K562 (cell line): Measurements from ENCODE around the gene FBXW11. TPM values are rescaled to one million over a fixed set of nuclear protein-coding genes. Genes with fewer than 3 reads are reported as not detected.
A peak's percentile ranks its signal among the peaks of the same experiment; 100 is the strongest.

Experiments used
- CBFA2T3 ChIP-seq: fragments of 450-650 bp; IDR thresholded peaks from 2 replicates; pipeline ENCODE4 v1.6.1; 2017
- CBX5 ChIP-seq: IDR thresholded peaks from 2 replicates; pipeline ENCODE4 v1.6.1; 2014; ENCODE audit warnings: low read depth, borderline replicate concordance
- ESRRB ChIP-seq: fragments of 250-450 bp; sonication (Bioruptor Pico); IDR thresholded peaks from 2 replicates; pipeline ENCODE4 v1.5.0; 2020; ENCODE audit warnings: mild to moderate bottlenecking, moderate library complexity, borderline replicate concordance
- FOXP4 ChIP-seq: sonication (generic); formaldehyde crosslinking; IDR thresholded peaks from 2 replicates; pipeline ENCODE4 v1.8.0; 2022; ENCODE audit warnings: mild to moderate bottlenecking, missing genetic modification reagents, borderline replicate concordance
- GTF3C2 ChIP-seq: IDR thresholded peaks from 3 replicates; pipeline ENCODE4 v1.6.1; 2011; ENCODE audit warnings: borderline replicate concordance, mild to moderate bottlenecking, moderate library complexity; ENCODE audit not compliant: insufficient read length; ENCODE audit errors: extremely low read depth
- HDGF ChIP-seq: fragments of 450-650 bp; IDR thresholded peaks from 2 replicates; pipeline ENCODE4 v1.6.1; 2016
- KAT8 ChIP-seq: fragments of 450-650 bp; IDR thresholded peaks from 2 replicates; pipeline ENCODE4 v1.6.1; 2016; ENCODE audit warnings: low read depth, mild to moderate bottlenecking
- MTA1 ChIP-seq: fragments of 450-650 bp; IDR thresholded peaks from 2 replicates; pipeline ENCODE4 v1.6.1; 2017; ENCODE audit warnings: borderline replicate concordance
- NFXL1 ChIP-seq: fragments of 450-650 bp; formaldehyde crosslinking; IDR thresholded peaks from 2 replicates; pipeline ENCODE4 v1.4.0; 2021; ENCODE audit warnings: mild to moderate bottlenecking
- NRF1 ChIP-seq, 2 experiments: fragments of 450-650 bp; IDR thresholded peaks in 1 of 2; conservative IDR thresholded peaks in 1 of 2; 2 replicates each; pipeline ENCODE4 v1.6.1; 2014; ENCODE audit warnings: mild to moderate bottlenecking in 2 of 2
- PRDM10 ChIP-seq: fragments of 450-650 bp; IDR thresholded peaks from 2 replicates; pipeline ENCODE4 v1.6.1; 2018; ENCODE audit not compliant: partially characterized antibody
- PRMT5 ChIP-seq: sonication (generic); formaldehyde crosslinking; IDR thresholded peaks from 2 replicates; pipeline ENCODE4 v1.5.0; 2020; ENCODE audit warnings: missing genetic modification reagents
- RFX7 ChIP-seq: fragments of 250-450 bp; sonication (Bioruptor Pico); IDR thresholded peaks from 2 replicates; pipeline ENCODE4 v1.5.1; 2021; ENCODE audit warnings: mild to moderate bottlenecking
- SMARCA4 ChIP-seq: fragments of 450-650 bp; IDR thresholded peaks from 2 replicates; pipeline ENCODE4 v1.6.1; 2016
- TRIM24 ChIP-seq, 2 experiments: fragments of 450-650 bp; IDR thresholded peaks; 2 replicates each; pipeline ENCODE4 v1.6.1; 2016
- ZEB2 ChIP-seq: fragments of 450-650 bp; IDR thresholded peaks from 2 replicates; pipeline ENCODE4 v1.6.1; 2016
- ZNF253 ChIP-seq: fragments of 250-450 bp; sonication (Bioruptor Pico); conservative IDR thresholded peaks from 2 replicates; pipeline ENCODE4 v1.6.1; 2021; ENCODE audit warnings: mild to moderate bottlenecking
- ZNF263 ChIP-seq: sonication (generic); formaldehyde crosslinking; IDR thresholded peaks from 2 replicates; pipeline ENCODE4 v1.8.0; 2022; ENCODE audit warnings: mild to moderate bottlenecking, missing genetic modification reagents, borderline replicate concordance
- ZNF280A ChIP-seq: fragments of 450-650 bp; IDR thresholded peaks from 2 replicates; pipeline ENCODE4 v1.6.1; 2018; ENCODE audit warnings: mild to moderate bottlenecking, low read depth; ENCODE audit not compliant: partially characterized antibody
- ZNF668 ChIP-seq: fragments of 250-450 bp; sonication (Bioruptor Pico); IDR thresholded peaks from 2 replicates; pipeline ENCODE4 v1.8.0; 2022; ENCODE audit warnings: mild to moderate bottlenecking, inconsistent platforms
- polyA plus RNA-seq, 8 experiments: library from polyadenylated mRNA; depleted of rRNA in 4 of 8; stranded (reverse) in 5 of 8; unstranded in 3 of 8; fragments of >200 nt; fragmentation: Nextera tagmentation in 2 of 8; fragmentation: Illumina TruSeq in 1 of 8; extraction: Ambion mirVana in 2 of 8; extraction: Trizol in 1 of 8; gene quantifications; 2 replicates each; pipeline versions ENCODE4 v1.2.1 to v1.2.3, GENCODE V29; 2011 to 2014; ENCODE audit warnings: inconsistent platforms in 1 of 8, missing spikeins in 1 of 8
- total RNA-seq, 7 experiments: library from RNA; depleted of rRNA in 6 of 7; stranded (reverse); fragments of >200 nt in 6 of 7; fragmentation: Illumina TruSeq in 2 of 7; extraction: Trizol in 2 of 7; gene quantifications; 2 replicates each; pipeline versions ENCODE4 v1.2.1 to v1.2.3, GENCODE V29; 2011 to 2021; ENCODE audit warnings: low replicate concordance in 1 of 7

The FBXW11 gene
- total and polyA plus RNA-seq, 9 of the 15 experiments (the other 6 are each of a cell fraction or from before 2014, with no cell fraction given) = 3.0 to 28.6 (median 23.6) TPM

GRCh38 chr5:171979606-171980005, 26.8 kb downstream of the FBXW11 start (continued):
- TF ChIP-seq PRDM10 = no peak
- peak; percentile 96 for TF ChIP-seq ZNF280A
- TF ChIP-seq PRMT5 (CRISPR knock-in tag) = no peak
- TF ChIP-seq NFXL1 (CRISPR knock-in tag) = no peak
- TF ChIP-seq ZNF253 (CRISPR knock-in tag) = no peak
- TF ChIP-seq ZNF263 = no peak
- no peak for TF ChIP-seq ESRRB
- no peak for TF ChIP-seq MTA1
- TF ChIP-seq GTF3C2 = no peak
- TF ChIP-seq RFX7 = no peak
- TF ChIP-seq ZEB2 = 0 out of 2 replicates have a peak, but pooled peaks have one; percentile 35
- TF ChIP-seq TRIM24 (IDR thresholded peaks at IDR 0.05) = peak in 1 of 2 experiments; percentile 40; a peak in 1 of 4 replicates
- no peak for TF ChIP-seq KAT8
- no peak for TF ChIP-seq CBFA2T3
- TF ChIP-seq SMARCA4 = no peak
- TF ChIP-seq HDGF = no peak
- TF ChIP-seq FOXP4 (CRISPR knock-in tag) = no peak
- peak; percentile 97 for TF ChIP-seq CBX5
- no peak for TF ChIP-seq ZNF668
- TF ChIP-seq NRF1 (conservative IDR thresholded peaks at IDR 0.05 in 1 of 2, IDR thresholded peaks at IDR 0.05 in 1 of 2) = no peak
